ENCODE measurements around the gene LY6G6C. TPM values are rescaled to one million over a fixed set of nuclear protein-coding genes. Genes with fewer than 3 reads are reported as not detected.

The LY6G6C gene
- total RNA-seq, 1 donor from 2014 or later = not detected

- peaks cover 2 to 5% of the 10 kb centered on the region in 2 donors for H3K4me1 ChIP-seq
- intact Hi-C loops (cut with DNase I) = loop anchor here (5.0 kb wide), 2 partner anchors 89 to 269 kb away; no protein-coding TSS in a partner anchor
These were observed 38.0 kb downstream of the LY6G6C start for GRCh38 chr6:31683591-31683990.

GRCh38 chr6:31681135-31681671 is 40.3 kb downstream of the LY6G6C start:
- Histone ChIP-seq H3K4me1 (peaks cover 2 to 5% of the 10 kb centered on the region in 2 donors), H3K36me3 (peaks cover 0 to 4% of the 10 kb centered on the region in 2 donors), H3K27ac (peak overlapping the region; percentile 62 to 64), H3K9me3 (no peaks in the 10 kb centered on the region), H3K27me3 (no peaks in the 10 kb centered on the region), H3K4me3 (peak overlapping the region; percentile 62 to 86)
- DNase-seq (ENCODE audit: low spot score in 2 of 2) = no peak
- TF ChIP-seq CTCF (IDR thresholded peaks at IDR 0.05) = peak in 2 of 3 experiments; percentile 19 to 24
- intact Hi-C loops (cut with DNase I) = loop anchor here (2.0 to 5.0 kb wide), 4 partner anchors 48 to 271 kb away; partner anchors contain the start of genes DDAH2 and NEU1

More at GRCh38 chr6:31683591-31683990, 38.0 kb downstream of the LY6G6C start:
- DNase-seq (ENCODE audit: low spot score in 2 of 2) = no peak
- Histone ChIP-seq H3K4me3 (no peak overlapping the region), H3K27me3 (no peaks in the 10 kb centered on the region), H3K36me3 (peaks cover 18 to 28% of the 10 kb centered on the region in 2 donors), H3K27ac (no peak overlapping the region), H3K9me3 (no peaks in the 10 kb centered on the region)
- no peak for TF ChIP-seq CTCF (IDR thresholded peaks at IDR 0.05)

- H3K27ac ChIP-seq = peak within 1 kb of the TSS; percentile 62 to 64
- peaks cover 0 to 2% of the 10 kb centered on the region in 2 donors for H3K36me3 ChIP-seq
- peak within 1 kb of the TSS; percentile 62 to 86 for H3K4me3 ChIP-seq
- peak; percentile 81 to 83 (median 82) for TF ChIP-seq CTCF (IDR thresholded peaks at IDR 0.05)
- intact Hi-C loops (cut with DNase I) = loop anchor here (1.0 to 5.0 kb wide), 5 partner anchors 48 to 272 kb away; partner anchors contain the start of genes DDAH2 and NEU1
- peak; percentile 47 to 91 for DNase-seq (ENCODE audit: low spot score in 2 of 2)
- peaks cover 2 to 5% of the 10 kb centered on the region in 2 donors for H3K4me1 ChIP-seq
- no peaks in the 10 kb centered on the region for H3K9me3 ChIP-seq
- no peaks in the 10 kb centered on the region for H3K27me3 ChIP-seq
These were observed 41.1 kb downstream of the LY6G6C start, which contains the start of gene LY6G5C for GRCh38 chr6:31680226-31681134. Gene LY6G5C (minus strand): TSS chr6:31681067. CDS start chr6:31680373, 694 bp downstream.

- Histone ChIP-seq H3K9me3 (no peaks in the 10 kb centered on the region), H3K36me3 (peaks cover 4 to 8% of the 10 kb centered on the region in 2 donors), H3K4me1 (peaks cover 2 to 5% of the 10 kb centered on the region in 2 donors), H3K4me3 (no peak overlapping the region), H3K27me3 (no peaks in the 10 kb centered on the region), H3K27ac (no peak overlapping the region)
- no peak for TF ChIP-seq CTCF (IDR thresholded peaks at IDR 0.05)
- intact Hi-C loops (cut with DNase I) = no loop called here
- no peak for DNase-seq (ENCODE audit: low spot score in 2 of 2)
These were observed 43.6 kb downstream of the LY6G6C start for GRCh38 chr6:31677955-31678354.

- no peak overlapping the region for H3K4me3 ChIP-seq
- H3K4me1 ChIP-seq = peaks cover 2 to 5% of the 10 kb centered on the region in 2 donors
- no peaks in the 10 kb centered on the region for H3K9me3 ChIP-seq
- H3K27ac ChIP-seq = no peak overlapping the region
- H3K27me3 ChIP-seq = no peaks in the 10 kb centered on the region
- no peak for DNase-seq (ENCODE audit: low spot score in 2 of 2)
- no peak for TF ChIP-seq CTCF (IDR thresholded peaks at IDR 0.05)
- H3K36me3 ChIP-seq = peaks cover 15 to 18% of the 10 kb centered on the region in 2 donors
- intact Hi-C loops (cut with DNase I) = no loop called here
These were observed 44.6 kb downstream of the LY6G6C start for GRCh38 chr6:31676904-31677303.
